GM18870 (cell line): ENCODE results near the gene TAF1C.

Source experiments
- ATAC-seq: cut with Tn5 transposase; IDR thresholded peaks from one replicate; pipeline ENCODE4 v1.9.1; 2021; ENCODE audit warnings: moderate library complexity; ENCODE audit not compliant: unreplicated experiment

Gene TAF1C

DNA sequence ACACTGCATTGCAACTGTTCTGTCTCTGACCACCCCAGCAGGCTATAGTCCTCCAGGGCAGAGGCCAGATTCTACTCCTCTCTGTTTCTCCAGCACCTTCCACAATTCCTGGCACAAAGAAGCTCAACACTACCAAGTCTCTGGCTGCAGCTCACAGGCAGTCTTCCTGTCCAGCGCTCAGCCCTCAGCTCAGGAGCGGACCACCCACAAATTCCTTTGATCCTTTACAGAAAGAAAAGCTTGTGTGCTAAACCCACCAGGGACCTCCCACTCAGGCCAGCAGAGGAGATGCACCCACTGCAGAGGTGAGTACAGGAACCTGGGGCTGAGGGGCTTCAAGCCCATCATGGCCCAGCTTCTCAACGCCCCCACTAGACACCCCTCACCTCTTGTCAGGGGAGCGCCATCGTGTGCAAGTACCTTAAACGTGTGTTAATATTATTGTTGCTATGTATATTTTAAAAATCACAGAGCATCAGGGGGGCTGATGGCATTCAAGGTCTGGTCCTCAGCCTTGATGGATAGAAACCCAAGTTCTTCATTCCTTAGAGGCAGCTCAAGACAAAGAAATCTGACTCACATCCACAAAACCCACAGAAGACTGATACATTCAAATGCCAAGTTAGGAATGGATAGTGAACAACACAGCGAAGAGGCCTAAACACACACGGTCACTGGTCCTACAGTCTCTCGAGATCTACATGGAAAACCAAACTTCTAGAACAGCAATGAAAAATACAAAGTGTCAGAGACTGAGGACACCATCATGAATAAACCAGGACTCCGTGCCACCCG lies 50.3 kb downstream of the TAF1C start:
- no peak for ATAC-seq

DNA sequence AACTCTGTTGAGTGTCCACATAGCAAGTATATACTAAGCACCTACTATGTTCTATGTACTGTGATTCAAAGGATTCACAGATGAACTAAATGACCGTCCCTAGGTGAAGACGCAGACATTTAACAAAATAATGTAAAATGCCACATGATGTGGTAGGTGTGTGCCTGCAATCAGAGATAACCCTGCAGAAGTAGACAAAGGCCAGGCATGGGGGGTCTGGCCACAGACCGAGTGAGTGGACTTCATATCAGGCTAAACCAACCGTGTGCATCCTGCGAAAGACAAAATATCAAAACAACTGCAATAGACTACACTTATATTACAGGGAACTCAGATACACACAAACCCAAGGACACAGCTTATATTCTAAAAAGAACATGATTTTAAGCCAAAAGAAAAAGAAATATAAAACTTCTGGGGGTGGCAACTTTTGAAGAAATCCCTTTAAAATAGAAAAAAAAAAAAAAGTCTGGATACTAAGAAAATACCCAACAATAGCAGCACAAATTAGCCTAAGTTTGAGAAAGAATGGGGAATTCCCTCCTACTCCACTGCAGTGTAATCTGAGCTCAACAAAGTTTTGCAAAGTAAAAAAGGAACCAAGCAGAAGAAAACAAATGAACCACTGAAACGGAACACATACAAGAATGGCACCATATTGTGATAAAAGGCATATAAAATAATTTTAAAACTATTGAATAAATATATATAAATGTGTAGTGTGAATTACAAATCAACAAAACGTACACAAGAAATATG lies 54.2 kb downstream of the TAF1C start:
- ATAC-seq = no peak

DNA sequence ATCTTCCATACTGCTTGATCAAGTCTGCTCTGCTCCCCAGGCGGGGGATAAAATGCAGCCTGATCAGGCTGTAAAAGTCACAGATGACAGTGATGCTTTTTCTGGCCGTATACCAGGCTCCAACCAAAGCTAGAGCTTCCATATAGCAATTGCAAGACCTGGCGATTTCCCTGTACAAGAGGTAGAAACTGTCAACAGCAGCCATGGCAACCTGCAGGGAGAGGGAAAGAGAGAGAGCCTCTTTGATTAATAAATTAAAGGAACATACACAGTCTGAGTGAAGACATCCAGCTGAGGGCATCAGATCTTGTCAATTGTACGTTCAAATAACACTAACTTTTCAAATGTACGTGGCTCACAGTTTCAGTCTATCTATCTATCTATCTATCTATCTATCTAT lies 55.7 kb downstream of the TAF1C start:
- no peak for ATAC-seq
